NCI-H1048 (cell line): ENCODE data around the gene PCSK9.

Experiments
- DNase-seq: peaks from one replicate; lab custom pipeline; 2025; lab: John Stamatoyannopoulos, UW

Gene PCSK9

DNA sequence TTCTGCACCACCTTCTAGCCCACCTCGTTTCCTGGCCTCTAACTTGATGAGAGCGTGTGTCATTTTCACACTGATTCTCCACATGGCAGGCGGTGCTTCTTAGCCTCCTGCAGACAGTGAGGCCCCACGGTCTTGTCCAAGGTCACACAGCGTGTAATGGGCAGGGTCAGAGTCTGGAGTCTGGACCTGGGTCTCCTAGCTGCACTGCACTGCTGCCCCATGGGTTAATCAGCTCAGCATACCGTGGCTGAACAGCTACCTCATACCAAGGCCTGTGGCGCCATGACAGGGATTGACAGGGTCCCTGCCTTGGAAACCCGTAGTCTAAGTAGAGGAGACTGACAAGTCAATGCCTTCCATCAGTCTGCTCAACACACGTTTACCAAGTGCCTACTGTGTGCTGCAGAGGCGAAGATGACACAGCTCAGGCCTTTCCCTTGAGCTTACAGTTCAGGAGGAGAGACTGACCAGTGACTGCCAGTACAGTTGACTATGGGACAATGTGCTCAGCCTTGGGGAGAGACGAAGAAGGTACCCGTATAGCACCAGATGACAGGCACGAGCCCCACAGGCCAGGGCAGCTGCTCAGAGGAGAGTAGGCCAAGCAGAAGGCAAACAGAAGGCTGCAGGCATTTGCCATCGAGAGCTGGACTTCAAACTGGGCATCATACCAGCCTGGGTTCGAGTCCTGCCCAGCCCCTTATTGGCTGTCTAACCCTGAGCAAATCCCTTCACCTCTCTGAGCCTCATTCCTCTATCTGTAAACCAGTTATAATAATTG lies 5.5 kb downstream of the PCSK9 start:
- DNase-seq, result no peak

DNA sequence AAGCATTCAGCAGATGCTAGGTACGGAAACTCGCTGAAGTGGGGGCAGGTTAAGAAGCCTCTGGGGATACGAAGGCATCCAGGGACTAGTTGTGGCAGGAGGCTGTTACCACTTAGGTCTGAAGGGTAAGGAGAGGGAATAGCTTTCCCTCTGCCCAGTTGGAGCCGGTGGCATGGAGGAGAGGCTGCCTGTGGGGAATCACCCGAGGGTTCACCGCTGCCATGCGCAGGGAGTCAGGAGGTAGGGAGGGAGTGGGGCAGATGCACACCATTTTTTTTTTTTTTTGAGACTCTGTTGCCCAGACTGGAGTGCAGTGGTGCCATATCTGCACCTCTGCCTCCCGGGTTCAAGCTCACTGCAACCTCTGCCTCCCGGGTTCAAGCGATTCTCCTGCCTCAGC lies 6.1 kb downstream of the PCSK9 start:
- no peak for DNase-seq

GRCh38 chr1:55046871-55047270 lies 7.5 kb downstream of the PCSK9 start:
- DNase-seq, result no peak

DNA sequence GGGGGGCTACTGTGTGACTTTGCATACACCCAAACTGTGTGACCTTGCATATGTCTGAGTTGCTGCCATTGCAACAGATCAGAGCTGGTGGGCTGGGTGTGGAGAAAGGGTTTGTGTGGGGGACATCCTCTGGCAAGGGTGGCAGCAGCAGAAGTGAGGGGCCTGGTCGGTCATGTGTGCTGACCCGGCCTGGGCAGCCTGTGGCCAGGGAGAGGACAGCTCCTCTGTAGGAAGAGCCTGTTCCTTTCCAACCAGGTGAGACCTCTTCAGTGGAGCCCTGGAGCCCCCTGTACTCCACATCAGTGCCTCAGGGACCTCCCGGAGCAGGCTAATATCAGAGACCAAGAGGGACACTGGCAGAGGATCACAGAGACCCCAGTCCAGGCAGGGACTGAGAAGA lies 8.3 kb downstream of the PCSK9 start:
- DNase-seq, result no peak

GRCh38 chr1:55048453-55049270 lies 9.3 kb downstream of the PCSK9 start:
- DNase-seq, result no peak

GRCh38 chr1:55049271-55049913 lies 10.0 kb downstream of the PCSK9 start:
- no peak for DNase-seq

DNA sequence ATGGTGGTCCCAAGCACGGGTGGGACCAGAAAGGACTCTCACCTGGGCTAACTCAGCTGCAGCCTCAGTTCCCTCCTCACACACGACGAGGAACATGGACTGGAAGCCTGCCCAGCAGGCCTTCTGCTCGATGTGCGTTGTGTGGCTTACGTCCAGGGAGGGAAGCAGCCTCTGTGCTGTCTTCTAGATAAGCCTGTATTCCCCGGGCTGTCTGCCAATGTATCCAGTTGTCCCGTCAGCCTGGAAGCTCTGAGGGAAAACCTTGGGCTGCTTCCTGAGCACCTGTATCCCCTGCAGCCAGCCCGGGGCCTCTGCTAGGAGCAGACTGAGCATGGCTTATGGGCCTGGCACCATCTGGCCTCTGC lies 10.5 kb downstream of the PCSK9 start:
- no peak for DNase-seq

DNA sequence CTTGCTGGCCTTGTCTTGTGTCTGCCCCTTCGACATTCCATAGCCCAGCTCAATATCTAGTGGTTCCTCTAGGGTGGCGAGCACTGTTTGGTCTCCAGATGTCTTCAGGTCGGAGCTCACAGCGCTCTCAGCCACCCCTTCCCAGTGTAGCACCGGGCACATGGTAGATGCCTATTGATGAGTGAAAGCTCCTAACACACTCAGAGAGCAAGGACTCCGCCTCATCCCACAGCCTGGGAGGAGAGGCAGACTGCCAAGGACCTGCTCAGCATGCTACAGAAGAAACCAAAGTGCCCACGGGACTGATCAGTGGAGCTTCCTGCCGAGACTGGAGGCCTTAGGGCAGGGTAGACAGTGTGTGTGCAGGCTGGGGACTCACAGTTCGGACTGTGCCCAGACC lies 10.9 kb downstream of the PCSK9 start:
- DNase-seq, result no peak

DNA sequence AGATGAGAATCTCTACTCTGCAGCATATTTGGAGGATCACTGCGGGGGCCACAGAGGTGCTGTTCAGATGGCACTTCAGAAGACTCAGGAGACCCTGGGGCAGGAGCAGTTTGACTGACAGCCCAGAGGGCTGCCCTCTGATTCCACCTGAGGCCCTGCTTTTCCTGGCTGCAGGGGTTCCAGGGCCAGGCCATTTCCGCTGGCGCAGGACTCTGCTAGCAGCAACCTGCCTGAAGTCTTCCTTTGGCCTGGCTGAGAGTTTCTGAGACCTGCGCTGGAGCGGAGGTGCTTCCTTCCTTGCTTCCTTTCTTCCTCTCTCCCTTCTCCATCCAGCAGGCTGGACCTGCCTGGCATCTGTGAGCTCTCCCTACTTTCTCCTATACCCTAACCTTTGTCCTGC lies 11.8 kb downstream of the PCSK9 start:
- no peak for DNase-seq

DNA sequence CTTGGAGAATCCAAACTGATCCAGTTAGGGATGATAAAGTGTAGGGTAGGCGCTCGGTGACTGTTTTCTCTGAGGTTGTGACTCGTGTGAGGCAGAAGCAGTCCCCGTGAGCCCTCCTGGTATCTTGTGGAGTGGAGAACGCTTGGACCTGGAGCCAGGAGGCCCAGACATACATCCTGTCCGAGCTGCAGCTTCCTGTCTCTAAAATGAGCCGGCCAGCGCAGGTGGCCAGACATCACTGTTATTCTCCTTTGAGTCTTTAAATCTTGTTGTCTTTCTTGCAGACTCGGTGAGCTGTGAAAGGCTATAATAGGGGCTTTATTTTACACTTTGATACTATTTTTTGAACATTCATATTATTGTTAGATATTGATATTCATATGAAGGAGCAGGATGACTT lies 12.3 kb downstream of the PCSK9 start:
- DNase-seq, result no peak

DNA sequence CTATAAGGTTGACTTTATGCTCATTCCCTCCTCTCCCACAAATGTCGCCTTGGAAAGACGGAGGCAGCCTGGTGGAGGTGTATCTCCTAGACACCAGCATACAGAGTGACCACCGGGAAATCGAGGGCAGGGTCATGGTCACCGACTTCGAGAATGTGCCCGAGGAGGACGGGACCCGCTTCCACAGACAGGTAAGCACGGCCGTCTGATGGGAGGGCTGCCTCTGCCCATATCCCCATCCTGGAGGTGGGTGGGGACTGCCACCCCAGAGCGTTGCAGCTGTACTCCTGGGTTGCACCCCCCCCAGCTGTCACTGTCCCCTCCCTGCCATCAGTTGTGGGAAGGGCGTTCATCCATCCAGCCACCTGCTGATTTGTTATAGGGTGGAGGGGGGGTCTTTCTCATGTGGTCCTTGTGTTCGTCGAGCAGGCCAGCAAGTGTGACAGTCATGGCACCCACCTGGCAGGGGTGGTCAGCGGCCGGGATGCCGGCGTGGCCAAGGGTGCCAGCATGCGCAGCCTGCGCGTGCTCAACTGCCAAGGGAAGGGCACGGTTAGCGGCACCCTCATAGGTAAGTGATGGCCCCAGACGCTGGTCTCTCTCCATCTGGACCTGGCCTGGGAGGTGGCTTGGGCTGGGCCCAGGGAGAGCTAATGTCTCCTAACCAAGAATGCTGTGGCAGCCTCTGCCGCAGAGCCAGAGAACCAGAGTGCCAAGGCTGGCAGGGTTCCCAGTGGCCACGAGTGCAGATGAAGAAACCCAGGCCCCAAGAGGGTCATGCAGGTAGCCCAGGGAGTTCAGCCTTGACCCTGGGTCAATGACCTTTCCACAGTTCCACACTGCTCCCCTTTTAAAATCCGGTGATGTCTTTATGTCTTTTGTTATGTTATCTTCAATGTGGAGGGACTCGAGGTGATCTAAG lies 13.1 kb downstream of the PCSK9 start:
- no peak for DNase-seq

DNA sequence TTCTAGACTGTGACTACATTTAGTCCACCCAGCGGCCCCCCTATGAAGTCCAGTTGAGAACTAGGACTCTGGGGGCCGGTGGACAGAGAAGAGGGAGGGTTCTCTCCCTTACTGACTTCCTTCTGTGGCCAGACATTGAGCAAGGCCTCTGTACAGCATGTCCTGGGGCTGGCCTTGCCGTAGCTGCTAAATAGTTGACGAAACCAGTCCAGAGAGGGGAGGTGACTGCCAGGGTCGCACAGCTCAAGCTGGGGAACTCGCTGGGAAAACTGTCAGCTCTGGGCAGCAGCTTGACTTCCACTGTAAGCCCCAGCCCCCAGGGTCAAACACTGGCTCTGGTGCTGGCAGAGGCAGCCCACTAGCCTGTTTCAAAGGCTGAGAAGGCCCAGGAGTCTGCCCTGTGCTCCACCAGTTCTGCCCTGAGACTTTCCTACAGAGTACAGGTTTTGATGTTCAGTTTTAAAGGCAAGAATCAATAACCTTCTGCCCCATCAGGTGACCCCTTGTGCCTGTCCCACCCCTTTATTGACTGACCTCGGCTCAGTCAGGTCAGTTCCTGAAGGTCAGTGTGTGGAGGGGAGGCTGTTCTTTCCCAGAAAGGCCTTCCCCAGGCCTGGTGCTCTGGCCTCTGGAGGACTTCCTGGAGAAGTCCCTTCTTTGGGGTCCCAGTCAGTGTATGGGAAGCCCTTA lies 14.1 kb downstream of the PCSK9 start:
- no peak for DNase-seq

DNA sequence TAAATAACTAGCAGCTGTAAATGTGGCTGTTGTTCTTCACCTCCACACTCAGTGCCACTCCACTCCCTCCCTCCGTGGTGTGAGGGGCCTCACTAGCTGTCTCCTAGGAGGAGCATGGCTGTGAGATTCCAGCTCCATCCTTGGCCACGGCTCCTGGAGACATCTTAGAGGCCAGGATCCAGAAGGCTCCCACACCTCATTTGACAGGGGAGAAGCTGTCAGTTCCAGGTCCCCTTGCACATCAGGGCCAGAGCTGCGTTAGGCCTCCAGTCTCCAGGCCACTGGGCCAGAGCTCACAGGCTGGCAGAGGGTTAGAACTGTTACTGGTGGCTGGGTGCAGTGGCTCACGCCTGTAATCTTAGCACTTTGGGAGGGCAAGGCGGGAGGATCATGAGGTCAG lies 15.0 kb downstream of the PCSK9 start:
- DNase-seq, result no peak

GRCh38 chr1:55055084-55055882 lies 15.9 kb downstream of the PCSK9 start:
- DNase-seq, result no peak

DNA sequence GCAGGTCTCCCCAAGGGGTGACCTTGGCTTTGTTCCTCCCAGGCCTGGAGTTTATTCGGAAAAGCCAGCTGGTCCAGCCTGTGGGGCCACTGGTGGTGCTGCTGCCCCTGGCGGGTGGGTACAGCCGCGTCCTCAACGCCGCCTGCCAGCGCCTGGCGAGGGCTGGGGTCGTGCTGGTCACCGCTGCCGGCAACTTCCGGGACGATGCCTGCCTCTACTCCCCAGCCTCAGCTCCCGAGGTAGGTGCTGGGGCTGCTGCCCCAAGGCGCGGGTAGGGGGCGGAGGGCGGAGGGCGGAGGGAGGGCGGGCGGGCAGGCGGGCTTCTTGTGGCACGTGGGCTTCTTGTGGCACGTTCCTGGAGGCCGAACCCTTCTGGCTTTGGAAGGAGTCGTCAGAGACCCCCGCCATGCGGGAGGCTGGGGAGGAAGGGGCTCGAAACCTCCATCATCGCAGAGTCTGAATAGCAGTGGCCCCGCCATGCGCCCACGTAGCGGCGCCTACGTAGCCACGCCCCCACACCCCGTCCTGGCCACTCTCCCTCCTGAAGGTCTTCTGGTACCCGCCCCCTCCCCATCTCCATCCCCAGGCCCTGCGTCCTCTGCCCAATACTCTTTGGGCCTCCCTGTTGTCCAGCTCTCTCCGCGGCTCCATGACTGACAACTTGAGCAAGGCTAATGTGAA lies 16.7 kb downstream of the PCSK9 start:
- no peak for DNase-seq

- DNase-seq, result no peak
Observed at GRCh38 chr1:55056632-55056992, 17.3 kb downstream of the PCSK9 start.

DNA sequence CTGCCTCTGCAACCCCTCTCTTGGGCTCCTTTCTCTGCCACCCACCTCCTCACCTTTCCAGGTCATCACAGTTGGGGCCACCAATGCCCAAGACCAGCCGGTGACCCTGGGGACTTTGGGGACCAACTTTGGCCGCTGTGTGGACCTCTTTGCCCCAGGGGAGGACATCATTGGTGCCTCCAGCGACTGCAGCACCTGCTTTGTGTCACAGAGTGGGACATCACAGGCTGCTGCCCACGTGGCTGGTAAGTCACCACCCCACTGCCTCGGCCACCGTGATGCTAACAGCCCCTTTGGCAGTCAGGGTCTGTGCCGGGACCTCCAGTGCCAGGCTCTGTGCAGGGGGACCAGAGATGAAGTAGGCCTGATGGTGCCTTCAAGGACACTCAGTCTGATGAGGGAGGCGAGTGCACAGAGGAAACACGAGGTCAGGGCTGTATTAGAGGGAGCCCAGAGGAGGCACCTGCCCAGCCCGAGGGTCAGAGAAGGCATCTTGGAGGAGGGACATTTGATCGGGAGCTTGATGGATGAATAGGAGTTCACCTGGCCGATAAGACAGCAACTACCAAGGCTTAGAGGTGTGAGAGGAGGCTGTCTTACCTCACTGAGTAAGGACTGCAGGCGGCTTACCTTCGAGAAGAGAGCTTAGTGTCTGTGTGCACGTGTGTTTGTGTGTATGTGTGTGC lies 18.1 kb downstream of the PCSK9 start:
- no peak for DNase-seq

GRCh38 chr1:55057956-55058298 lies 18.6 kb downstream of the PCSK9 start:
- no peak for DNase-seq

- DNase-seq, result no peak
Observed at GRCh38 chr1:55059302-55060132, 20.2 kb downstream of the PCSK9 start.
